ENCODE data around the gene BCL2L11. TPM values are rescaled to one million over a fixed set of nuclear protein-coding genes. Genes with fewer than 3 reads are reported as not detected.
A peak's percentile ranks its signal among the peaks of the same experiment; 100 is the strongest.

The BCL2L11 gene
- total and polyA plus RNA-seq, 2 experiments from 2014 or later = 12.3 to 25.3 TPM

GRCh38 chr2:111160758-111161157, 40.0 kb downstream of the BCL2L11 start:
- Histone ChIP-seq H3K36me3 (replicated peaks; ENCODE audit: insufficient read depth, low read depth) (no peaks in the 10 kb centered on the region), H4K20me1 (ENCODE audit: insufficient read depth, poor library complexity, severe bottlenecking) (peaks cover 55% of the 10 kb centered on the region), H3K4me2 (no peak overlapping the region)

GRCh38 chr2:111161971-111162370, 41.3 kb downstream of the BCL2L11 start:
- no peak for DNase-seq (ENCODE audit: low spot score)
- no peaks in the 10 kb centered on the region for H3K9me3 ChIP-seq (ENCODE audit: low read depth)
- no peaks in the 10 kb centered on the region for H3K36me3 ChIP-seq (replicated peaks; ENCODE audit: insufficient read depth, low read depth)
- WGBS (ENCODE audit: low lambda C conversion rate, missing lambda C conversion rate) = 94% methylated on average over 12 of the region's 12 CpGs
- no peak overlapping the region for H3K4me3 ChIP-seq
- TF ChIP-seq EZH2 (IDR thresholded peaks at IDR 0.05; ENCODE audit: borderline replicate concordance) = no peak
- no peak for TF ChIP-seq CTCF (IDR thresholded peaks at IDR 0.05; ENCODE audit: poor library complexity)
- TF ChIP-seq EZH2phosphoT487 (IDR thresholded peaks at IDR 0.05; ENCODE audit: low read depth, severe bottlenecking, unreplicated experiment) = no peak
- H2AFZ ChIP-seq = no peak overlapping the region
- no peak overlapping the region for H3K4me2 ChIP-seq
- no peaks in the 10 kb centered on the region for H3K27me3 ChIP-seq
- H3K9me2 ChIP-seq (replicated peaks; ENCODE audit: insufficient read depth) = no peaks in the 10 kb centered on the region
- H3K27ac ChIP-seq = no peak overlapping the region
- H3K79me2 ChIP-seq = peaks cover 46% of the 10 kb centered on the region
- peaks cover 29% of the 10 kb centered on the region for H3K4me1 ChIP-seq (ENCODE audit: insufficient read depth)
- peaks cover 47% of the 10 kb centered on the region for H4K20me1 ChIP-seq (ENCODE audit: insufficient read depth, poor library complexity, severe bottlenecking)

More at GRCh38 chr2:111160758-111161157, 40.0 kb downstream of the BCL2L11 start:
- H3K27ac ChIP-seq = peak overlapping the region; percentile 58
- peak; percentile 36 for DNase-seq (ENCODE audit: low spot score)
- TF ChIP-seq EZH2phosphoT487 (IDR thresholded peaks at IDR 0.05; ENCODE audit: low read depth, severe bottlenecking, unreplicated experiment) = no peak
- no peak for TF ChIP-seq EZH2 (IDR thresholded peaks at IDR 0.05; ENCODE audit: borderline replicate concordance)
- no peak for TF ChIP-seq CTCF (IDR thresholded peaks at IDR 0.05; ENCODE audit: poor library complexity)
- no peaks in the 10 kb centered on the region for H3K27me3 ChIP-seq
- H3K4me1 ChIP-seq (ENCODE audit: insufficient read depth) = peaks cover 29% of the 10 kb centered on the region
- WGBS (ENCODE audit: low lambda C conversion rate, missing lambda C conversion rate) = 52% methylated on average over 3 of the region's 3 CpGs
- no peaks in the 10 kb centered on the region for H3K9me2 ChIP-seq (replicated peaks; ENCODE audit: insufficient read depth)
- no peaks in the 10 kb centered on the region for H3K9me3 ChIP-seq (ENCODE audit: low read depth)
- no peak overlapping the region for H2AFZ ChIP-seq
- H3K79me2 ChIP-seq = peaks cover 56% of the 10 kb centered on the region
- no peak overlapping the region for H3K4me3 ChIP-seq

- peak; percentile 55 for DNase-seq (ENCODE audit: low spot score)
Observed at GRCh38 chr2:111162718-111163331, 42.1 kb downstream of the BCL2L11 start.

More at GRCh38 chr2:111162718-111163331, 42.1 kb downstream of the BCL2L11 start:
- WGBS (ENCODE audit: low lambda C conversion rate, missing lambda C conversion rate) = 44% methylated on average over 12 of the region's 12 CpGs
- Histone ChIP-seq H3K9me2 (replicated peaks; ENCODE audit: insufficient read depth) (no peaks in the 10 kb centered on the region), H3K9me3 (ENCODE audit: low read depth) (no peaks in the 10 kb centered on the region), H2AFZ (no peak overlapping the region), H4K20me1 (ENCODE audit: insufficient read depth, poor library complexity, severe bottlenecking) (peaks cover 43% of the 10 kb centered on the region), H3K79me2 (peaks cover 39% of the 10 kb centered on the region), H3K4me2 (peak overlapping the region; percentile 46), H3K27ac (peak overlapping the region; percentile 47), H3K27me3 (no peaks in the 10 kb centered on the region), H3K4me1 (ENCODE audit: insufficient read depth) (peaks cover 29% of the 10 kb centered on the region), H3K36me3 (replicated peaks; ENCODE audit: insufficient read depth, low read depth) (no peaks in the 10 kb centered on the region), H3K4me3 (no peak overlapping the region)
- TF ChIP-seq EZH2phosphoT487 (IDR thresholded peaks at IDR 0.05; ENCODE audit: low read depth, severe bottlenecking, unreplicated experiment) = no peak
- no peak for TF ChIP-seq CTCF (IDR thresholded peaks at IDR 0.05; ENCODE audit: poor library complexity)
- no peak for TF ChIP-seq EZH2 (IDR thresholded peaks at IDR 0.05; ENCODE audit: borderline replicate concordance)

All from hepatocyte (in vitro differentiated cells).